H1 (cell line): Measurements from ENCODE around the gene TRPV6. TPM values are rescaled to one million over a fixed set of nuclear protein-coding genes. Genes with fewer than 3 reads are reported as not detected.

Source experiments
- CHD7 ChIP-seq: fragments of 300-600 bp; sonication (generic); IDR thresholded peaks from 2 replicates; pipeline ENCODE4 v1.7.1; 2012; ENCODE audit warnings: low read length, moderate library complexity, mild to moderate bottlenecking, inconsistent platforms; ENCODE audit not compliant: insufficient replicate concordance
- GTF2F1 ChIP-seq: IDR thresholded peaks from 2 replicates; pipeline ENCODE4 v1.6.1; 2012; ENCODE audit warnings: low read depth, low read length, improper control_type of control experiment, borderline replicate concordance
- JUN ChIP-seq: IDR thresholded peaks from 2 replicates; pipeline ENCODE4 v1.6.1; 2011; ENCODE audit warnings: low read depth, mild to moderate bottlenecking, improper control_type of control experiment, low read length
- JUND ChIP-seq: IDR thresholded peaks from 2 replicates; pipeline ENCODE4 v1.6.1; 2011; ENCODE audit warnings: mild to moderate bottlenecking, improper control_type of control experiment, low read length
- KDM1A ChIP-seq: fragments of 200-600, 300-600 bp; sonication (generic); IDR thresholded peaks from 2 replicates; pipeline ENCODE4 v1.7.1; 2016; ENCODE audit warnings: mild to moderate bottlenecking, low read length, borderline replicate concordance
- KDM5A ChIP-seq: fragments of 200-600 bp; IDR thresholded peaks from 2 replicates; pipeline ENCODE4 v1.7.1; 2012; ENCODE audit warnings: mild to moderate bottlenecking, low read length, inconsistent platforms, mixed read lengths
- RAD21 ChIP-seq, 2 experiments: IDR thresholded peaks in 1 of 2; conservative IDR thresholded peaks in 1 of 2; 2 replicates each; pipeline ENCODE4 v1.6.1; 2011; ENCODE audit warnings: low read depth in 2 of 2, low read length in 2 of 2, improper control_type of control experiment in 1 of 2, inconsistent platforms in 1 of 2, mild to moderate bottlenecking in 1 of 2, moderate library complexity in 1 of 2
- RNF2 ChIP-seq: fragments of 200-900, 300-1000 bp; sonication (generic); IDR thresholded peaks from 2 replicates; pipeline ENCODE4 v1.7.1; 2016; ENCODE audit warnings: borderline replicate concordance, low read depth, mild to moderate bottlenecking, antibody characterized with exemption, low read length; ENCODE audit not compliant: poor library complexity, severe bottlenecking; ENCODE audit errors: missing control alignments
- TAF7 ChIP-seq: optimal IDR thresholded peaks from 2 replicates; pipeline ENCODE3; 2011; ENCODE audit warnings: low read depth, mild to moderate bottlenecking, inconsistent platforms, low read length, moderate library complexity, borderline replicate concordance
- polyA plus RNA-seq, 7 experiments: library from polyadenylated mRNA; depleted of rRNA in 3 of 7; stranded (reverse) in 5 of 7; unstranded in 2 of 7; fragments of >200 nt in 5 of 7; fragments of 200-250 nt in 2 of 7; gene quantifications; 1 replicate in 5 of 7; 2 replicates in 1 of 7; 4 replicates in 1 of 7; pipeline versions ENCODE4 v1.2.1 to v1.2.3, GENCODE V29; 2011 to 2013; ENCODE audit warnings: missing spikeins in 2 of 7, mixed read lengths in 2 of 7
- total RNA-seq: library from RNA; stranded (reverse); fragmentation: NEBNext Ultra II Directional; extraction: Animal tissue kit (Norgen Biotek cat#: 25700); gene quantifications from 2 replicates; pipeline ENCODE4 v1.2.1, GENCODE V29; 2021

Gene TRPV6
- total and polyA plus RNA-seq, 2 of the 8 experiments (the other 6 are each of a cell fraction or from before 2014, with no cell fraction given), result 0.52 to 1.1 TPM

- no peak for TF ChIP-seq CHD7
- no peak for TF ChIP-seq RNF2
- no peak for TF ChIP-seq GTF2F1
- no peak for TF ChIP-seq JUND
- no peak for TF ChIP-seq KDM5A
- no peak for TF ChIP-seq JUN
- TF ChIP-seq RAD21 (IDR thresholded peaks at IDR 0.05 in 1 of 2, conservative IDR thresholded peaks at IDR 0.05 in 1 of 2; ENCODE audit: low read depth in 2 of 2, low read length in 2 of 2), result no peak
- no peak for TF ChIP-seq TAF7
- TF ChIP-seq KDM1A, result no peak
Observed at GRCh38 chr7:142854372-142855113, 31.0 kb downstream of the TRPV6 start, which contains the start of gene EPHB6 (continued).
